UCSD-AML1 (cell line): ENCODE measurements around the gene TEDC1.
A peak's percentile ranks its signal among the peaks of the same experiment; 100 is the strongest.

Experiments used
- DNase-seq: peaks from one replicate; lab custom pipeline; 2025; ENCODE audit not compliant: unreplicated experiment; lab: John Stamatoyannopoulos, UW

The TEDC1 gene

DNA sequence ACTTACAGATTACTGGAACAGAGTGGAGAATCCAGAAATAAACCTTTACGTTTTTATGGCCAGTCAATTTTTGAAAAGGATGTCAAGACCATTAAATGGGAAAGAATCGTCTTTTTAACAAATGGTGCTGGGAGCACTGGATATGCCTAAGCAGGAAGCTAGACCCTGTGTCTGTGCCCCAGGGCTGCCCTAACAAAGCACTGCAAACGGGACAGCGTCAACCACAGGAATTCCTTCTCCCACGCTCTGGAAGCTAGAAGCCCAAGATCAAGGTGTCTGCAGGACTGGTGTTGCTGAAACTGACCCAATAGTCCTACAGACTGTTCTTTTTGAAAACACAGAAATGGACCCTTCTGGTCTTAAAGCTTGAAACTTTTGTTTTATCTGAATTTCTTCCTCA lies 26.1 kb downstream of the TEDC1 start:
- no peak for DNase-seq

DNA sequence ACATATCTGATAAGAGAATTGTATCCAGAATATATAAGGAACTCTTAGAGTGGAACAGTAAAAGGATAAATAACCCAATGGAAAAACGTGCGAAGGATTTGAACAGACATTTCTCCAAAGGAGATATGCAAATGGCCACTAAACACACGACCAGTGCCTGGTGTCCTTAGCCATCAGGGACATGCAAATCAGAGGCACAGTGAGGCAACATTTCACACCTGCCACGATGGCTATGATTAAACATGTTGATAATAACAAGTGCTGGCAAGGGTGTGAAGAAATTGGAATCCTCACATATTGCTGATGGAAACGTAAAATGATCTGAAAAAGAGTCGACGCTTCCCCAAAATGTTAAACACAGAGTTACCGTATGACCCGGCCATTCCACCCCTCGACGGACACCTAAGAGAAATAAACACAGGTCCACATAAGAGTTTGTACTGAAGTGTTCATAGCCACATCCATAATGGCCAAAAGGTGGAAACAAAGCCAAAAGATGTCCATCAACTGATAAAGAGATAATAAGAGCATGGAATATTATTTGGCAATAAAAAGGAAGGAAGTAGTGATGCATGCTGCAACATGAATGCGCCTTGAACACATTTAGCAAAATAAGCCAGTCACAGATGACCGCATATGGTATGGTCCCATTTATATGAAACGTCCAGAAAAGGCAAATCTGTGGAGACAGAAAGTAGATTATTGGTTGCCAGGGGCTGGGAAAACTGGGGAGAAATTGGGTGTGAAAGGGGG lies 29.1 kb downstream of the TEDC1 start:
- DNase-seq: no peak

DNA sequence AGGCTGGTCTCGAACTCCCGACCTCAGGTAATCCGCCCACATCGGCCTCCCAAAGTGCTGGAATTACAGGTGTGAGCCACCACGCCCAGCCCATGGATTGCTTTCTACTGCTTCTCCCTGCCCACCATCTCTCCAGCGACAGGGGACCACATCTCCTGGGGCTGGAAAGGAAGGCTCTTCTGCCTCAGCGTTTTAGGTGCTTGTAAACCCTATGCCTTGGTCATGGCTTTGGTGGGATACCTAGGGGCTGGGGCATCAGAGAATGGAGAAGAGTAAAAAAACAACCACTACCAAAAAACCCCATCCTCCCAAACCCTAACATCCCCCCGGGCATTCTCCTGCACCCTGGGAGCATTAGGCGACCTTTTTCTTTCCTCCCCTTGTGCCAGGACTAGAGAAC lies 34.3 kb downstream of the TEDC1 start:
- DNase-seq: no peak

DNA sequence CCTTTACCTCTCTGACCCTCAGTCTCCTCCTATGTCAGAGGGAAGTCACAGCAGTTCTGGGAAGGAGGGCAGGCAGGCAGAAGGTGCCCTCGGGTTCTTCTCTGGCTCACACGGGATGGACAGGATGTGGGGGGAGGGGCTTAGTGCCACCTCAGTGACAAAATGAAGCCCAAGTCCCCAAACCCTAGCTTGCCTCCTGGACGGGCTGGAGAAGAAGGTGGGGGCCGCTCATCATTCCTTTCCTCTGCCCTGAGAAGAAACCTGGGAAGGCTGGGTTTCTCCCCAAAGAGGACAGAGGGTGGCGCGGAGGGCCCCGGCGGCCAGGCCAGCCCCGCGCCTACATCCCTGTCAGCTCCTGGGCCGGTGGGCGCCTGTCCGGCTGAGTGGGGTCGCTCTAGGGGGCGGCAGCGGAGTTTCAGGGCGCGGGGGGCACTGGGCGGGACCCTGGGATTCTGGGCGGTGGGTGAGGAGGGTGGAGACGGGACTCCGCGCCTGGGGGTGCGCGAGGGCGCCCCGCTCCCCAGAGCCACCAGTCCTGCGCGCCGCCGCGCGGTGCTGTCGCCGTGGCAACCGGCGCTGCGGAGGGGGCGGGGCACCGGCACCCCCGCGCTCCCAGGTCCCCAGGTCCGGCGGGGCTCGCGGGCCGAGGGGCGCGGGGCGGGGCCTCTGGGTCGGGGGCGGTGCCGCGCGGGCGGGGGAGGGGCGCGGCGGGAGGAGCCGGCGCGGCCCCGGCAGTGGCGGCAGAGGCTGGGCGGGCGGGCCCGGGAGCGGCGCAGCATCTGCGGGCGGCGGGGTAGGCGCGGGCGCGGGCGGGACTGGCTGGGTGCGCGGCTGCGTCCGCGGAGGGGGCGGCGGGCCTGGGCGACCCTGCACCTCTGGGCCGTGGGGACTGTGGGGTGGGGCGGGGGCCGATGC lies 35.1 kb downstream of the TEDC1 start, which contains the start of gene TMEM121:
Gene TMEM121, plus strand, starts transcription at position 723 of the 915 bp plus-strand sequence. CDS start 2,252 bp downstream, outside the sequence.
- DNase-seq: no peak

DNA sequence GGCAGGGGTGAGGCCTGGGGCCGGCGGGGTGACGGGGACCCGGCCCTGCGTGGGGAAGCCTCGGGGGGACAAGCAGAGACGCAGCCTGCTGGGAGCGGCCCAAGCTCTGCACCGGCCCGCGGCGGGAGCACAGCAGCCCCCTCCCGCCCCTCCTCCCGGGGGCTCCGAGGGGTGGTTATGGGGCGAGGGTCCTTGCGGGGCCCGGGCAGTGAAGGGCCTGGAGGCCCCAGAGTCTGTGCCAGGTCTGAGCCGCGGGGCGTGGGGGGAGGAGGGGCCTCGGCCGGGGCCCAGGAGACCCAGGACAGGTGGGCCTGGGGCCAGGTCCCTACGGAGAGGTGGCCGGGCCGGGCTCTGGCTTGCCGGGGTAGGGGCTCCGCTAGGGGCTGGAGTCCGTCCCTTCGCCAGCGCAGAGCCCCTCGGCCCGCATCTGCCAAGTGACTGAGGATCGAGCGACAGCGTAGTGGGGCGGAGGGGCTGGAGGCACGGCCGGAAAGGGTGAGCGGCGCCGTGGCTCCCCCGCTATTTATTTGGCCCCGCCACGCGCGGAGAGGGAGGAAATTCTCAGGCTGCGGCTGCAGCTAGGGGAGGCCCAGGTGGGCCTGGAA lies 35.8 kb downstream of the TEDC1 start:
- DNase-seq: no peak

DNA sequence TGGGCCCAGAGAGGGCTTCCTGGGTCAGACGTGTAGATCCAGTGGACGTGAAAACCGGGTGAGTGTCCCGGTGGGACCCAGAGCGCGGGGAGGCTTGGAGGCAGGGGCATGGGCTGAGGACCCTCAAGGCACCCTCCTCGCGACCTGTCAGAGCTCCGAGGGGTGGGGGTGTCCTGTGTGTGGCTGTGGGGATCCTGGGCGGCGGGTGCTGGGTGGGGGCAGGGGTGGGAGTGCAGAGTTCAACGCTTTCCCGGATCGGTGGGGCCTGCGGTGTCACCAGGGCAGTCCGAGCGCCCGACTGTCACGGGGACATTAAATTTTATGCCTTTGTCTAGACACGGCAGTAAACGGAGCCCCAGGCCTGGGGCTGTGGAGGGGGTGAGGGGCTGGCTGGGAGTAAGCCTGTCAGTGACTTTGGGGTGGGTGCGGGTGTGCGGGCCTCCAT lies 36.4 kb downstream of the TEDC1 start:
- no peak for DNase-seq

DNA sequence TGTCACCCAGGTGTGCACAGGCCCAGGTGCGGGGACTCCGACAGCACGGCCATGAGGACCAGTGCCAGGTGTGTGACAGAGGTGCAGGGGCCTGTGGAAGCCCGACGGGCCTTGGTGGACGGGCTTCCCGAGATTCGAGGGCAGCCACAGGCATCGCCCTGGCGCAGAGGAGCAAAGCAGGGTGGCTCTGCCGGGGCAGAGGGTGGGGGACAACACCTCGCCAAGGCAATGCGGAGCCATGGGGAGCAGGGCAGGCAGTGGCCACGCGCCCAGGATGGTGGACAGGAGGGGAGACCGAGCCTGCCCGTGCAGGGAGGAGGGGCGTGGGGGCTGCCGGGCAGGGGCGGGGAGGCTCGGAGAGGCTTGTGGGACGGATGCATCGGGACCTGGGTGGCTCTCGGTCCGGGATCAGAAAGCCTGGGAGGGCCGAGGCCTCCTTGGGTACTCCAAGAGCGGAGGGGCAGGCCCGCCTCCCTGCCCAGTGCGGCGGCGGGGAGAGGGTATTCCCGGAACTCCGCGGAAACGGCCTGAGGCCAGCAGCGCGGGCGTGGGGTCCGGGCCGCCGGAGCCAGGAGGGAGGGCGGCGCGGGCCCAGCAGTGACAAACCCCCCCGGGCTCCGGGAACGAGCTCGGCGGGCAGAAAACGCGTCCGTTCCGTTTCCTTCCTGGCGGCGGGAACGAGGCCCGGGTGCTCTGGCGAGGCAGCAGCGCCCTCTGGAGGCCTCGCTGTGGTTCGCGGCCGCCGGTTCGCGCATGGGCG lies 37.0 kb downstream of the TEDC1 start:
- peak; percentile 79 for DNase-seq

DNA sequence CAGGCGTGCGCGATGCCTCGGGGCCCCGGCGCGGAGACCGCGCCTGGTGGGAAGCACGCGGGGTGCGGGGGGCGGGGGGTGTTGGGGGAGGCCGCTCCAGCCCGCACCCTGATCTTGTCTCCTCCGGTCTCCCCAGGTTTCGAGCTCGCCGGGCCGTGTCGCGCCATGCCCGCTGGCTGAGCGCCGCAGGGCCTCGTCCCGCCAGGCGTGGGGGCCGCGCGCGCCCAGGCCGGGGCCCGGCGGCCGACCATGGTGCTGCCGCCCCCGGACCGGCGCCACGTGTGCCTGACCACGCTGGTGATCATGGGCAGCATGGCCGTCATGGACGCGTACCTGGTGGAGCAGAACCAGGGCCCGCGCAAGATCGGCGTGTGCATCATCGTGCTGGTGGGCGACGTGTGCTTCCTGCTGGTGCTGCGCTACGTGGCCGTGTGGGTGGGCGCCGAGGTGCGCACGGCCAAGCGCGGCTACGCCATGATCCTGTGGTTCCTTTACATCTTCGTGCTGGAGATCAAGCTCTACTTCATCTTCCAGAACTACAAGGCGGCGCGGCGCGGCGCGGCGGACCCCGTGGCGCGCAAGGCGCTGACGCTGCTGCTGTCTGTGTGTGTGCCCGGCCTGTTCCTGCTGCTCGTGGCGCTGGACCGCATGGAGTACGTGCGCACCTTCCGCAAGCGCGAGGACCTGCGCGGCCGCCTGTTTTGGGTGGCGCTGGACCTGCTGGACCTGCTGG lies 37.7 kb downstream of the TEDC1 start:
- DNase-seq: no peak

DNA sequence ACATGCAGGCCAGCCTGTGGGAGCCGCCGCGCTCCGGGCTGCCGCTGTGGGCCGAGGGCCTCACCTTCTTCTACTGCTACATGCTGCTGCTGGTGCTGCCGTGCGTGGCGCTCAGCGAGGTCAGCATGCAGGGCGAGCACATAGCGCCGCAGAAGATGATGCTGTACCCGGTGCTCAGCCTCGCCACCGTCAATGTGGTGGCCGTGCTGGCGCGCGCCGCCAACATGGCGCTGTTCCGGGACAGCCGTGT lies 38.2 kb downstream of the TEDC1 start:
- no peak for DNase-seq

DNA sequence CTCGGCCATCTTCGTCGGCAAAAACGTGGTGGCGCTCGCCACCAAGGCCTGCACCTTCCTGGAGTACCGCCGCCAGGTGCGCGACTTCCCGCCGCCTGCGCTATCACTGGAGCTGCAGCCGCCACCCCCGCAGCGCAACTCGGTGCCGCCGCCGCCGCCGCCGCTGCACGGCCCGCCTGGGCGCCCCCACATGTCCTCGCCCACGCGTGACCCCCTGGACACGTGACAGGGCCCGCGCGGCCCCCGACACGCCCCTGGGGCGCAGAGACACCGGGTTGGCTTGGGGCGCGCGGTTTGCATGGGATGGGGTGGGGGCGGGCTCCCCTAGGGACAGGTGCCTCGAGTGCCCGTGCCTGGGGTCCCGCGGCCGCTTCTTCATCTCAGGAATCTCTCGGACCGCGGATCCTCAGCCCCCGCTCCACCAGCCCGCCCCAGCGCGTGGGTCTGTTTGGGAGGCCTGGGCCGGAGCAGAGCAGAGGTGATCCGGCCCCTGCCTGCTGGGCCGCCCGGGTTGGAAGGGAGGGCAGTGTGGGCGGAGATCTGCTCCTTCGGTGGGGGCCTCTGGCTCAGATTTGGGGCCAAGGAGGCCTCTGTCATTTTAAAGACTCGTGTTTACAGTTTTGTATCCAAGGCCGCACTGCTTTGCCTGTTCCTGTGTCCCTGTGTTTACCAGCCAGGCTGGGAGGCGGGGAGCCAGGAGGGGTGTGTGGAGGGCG lies 38.7 kb downstream of the TEDC1 start:
- DNase-seq: peak; percentile 26

DNA sequence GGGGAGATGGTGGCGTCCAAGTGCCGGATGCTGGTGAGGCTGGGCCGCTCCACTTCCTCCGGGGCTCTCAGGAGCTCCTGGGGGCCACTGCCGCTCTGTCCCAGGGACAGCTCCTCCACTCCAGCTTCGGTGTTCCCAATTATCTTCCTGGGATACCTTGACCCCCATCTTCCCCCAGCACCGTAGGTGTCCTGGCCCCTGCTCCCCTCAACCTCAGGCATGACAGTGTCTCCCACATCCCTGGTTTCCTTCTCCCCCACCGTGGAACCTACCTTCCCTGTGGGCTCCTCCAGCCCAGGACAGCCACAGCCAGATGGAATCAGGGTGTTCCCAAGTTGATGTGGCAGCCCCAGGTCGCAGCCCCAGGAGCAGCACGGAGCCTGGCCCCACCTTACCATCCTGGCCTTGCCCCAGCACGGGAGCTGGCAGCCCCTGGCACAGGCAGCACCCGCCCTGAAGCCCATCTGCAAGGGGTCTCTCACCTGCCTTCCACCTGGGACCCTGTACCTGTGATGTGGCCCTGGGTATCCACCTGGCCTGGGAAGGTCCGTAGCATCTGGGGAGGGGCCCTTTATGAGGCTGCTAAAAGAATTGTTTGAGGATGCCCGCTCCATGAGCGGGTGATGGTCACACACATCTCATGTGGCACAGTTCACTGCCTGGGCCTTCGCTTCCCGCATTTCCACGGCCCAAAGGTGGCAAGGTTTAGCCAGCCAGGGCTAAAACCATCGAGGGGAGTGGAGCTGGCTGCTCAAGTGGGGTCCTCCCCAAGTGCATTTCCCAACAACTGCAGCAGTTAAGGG lies 39.4 kb downstream of the TEDC1 start:
- DNase-seq: no peak

DNA sequence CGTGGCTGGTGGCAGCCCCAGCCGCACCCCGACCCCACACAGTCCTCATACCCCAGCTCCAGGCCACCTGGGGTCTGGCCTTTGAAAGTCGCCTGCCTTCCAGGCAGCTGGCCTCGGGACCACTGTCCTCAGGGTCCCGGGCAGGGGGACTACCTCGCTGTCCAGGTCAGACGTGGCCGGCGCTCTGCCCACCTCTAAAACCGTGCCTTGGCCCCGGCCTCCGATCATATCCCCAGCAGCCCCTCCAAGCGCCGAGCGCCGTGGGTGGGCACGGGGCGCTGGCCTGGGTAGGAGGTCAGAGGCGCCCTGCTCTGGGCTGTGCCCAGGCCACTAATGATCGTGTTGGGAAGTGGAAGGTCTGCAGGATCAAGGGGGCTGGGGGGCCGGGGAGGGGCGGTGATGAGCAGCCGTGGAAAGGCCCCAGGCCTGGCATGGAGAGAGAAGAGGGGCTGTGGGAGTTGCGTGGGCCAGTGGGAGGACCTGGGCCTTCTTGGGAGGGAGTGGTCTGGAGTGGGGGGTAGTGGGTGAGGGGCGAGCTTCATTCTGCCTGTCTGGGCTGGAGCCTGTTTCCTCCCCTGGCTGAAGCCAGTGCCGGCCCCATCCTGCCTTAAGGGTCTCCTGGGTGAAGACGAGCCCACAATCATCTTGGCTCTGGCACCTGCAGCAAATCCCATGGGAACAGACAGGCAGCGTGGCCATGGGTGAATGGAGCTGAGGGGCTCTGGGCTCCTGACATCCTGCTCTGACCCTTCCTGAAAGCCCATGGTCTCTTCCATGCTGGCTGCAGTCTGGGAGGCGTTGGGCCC lies 40.2 kb downstream of the TEDC1 start:
- no peak for DNase-seq

DNA sequence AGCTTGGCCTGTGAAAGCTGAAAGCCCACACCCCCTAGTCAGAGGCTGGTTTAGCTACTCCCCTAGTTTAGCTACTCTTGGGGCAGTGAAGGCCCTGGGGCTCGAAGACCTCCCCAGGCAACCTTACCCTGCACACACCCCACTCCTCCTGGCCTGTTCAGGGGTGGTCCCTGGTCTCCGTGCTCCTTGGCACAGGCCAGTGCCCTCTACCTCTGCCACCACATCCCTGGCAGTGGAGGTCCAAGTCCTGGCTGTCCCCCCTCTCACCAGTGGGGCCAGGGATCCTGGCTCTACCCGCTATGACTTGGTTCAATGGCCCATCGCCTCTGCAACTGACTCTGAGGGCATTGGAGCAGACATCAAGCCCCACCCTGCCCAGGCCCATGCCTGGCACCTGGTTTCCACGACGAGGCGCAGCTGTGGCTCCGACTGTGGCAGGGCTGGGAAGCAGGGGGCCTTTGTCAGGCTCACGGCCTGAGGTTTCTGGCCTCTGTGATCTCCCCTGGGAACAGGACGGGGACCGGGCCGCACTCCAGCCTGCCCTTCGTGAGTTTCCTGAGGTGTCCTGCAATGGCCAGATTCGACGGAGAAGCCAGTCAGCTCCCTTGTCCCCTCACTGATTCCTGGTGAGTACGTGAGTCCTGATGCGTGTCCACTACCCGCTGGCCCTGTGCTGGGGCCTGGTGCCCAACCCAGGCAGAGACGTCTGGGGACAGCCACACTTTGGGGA lies 41.0 kb downstream of the TEDC1 start:
- no peak for DNase-seq

DNA sequence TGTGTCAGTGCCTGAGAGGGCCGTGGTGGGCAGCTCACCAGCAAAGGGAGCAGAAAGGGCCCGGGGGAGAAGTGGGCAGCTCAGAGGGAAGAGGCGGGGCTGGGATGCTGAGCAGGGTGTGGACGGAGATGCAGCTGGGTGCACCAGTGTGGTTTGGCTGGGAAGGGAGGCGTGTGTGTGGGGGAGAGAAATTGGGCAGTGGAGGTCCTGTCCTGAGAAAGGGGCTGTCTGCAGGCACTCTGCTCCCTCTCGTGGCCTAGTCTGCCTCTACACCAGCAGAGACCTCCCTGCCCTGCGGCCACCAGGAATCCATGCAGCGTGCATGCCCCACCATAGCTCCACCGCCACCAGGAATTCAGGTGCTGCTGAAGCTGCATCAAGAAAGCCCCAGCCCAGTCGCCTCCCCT lies 41.7 kb downstream of the TEDC1 start:
- peak; percentile 40 for DNase-seq

DNA sequence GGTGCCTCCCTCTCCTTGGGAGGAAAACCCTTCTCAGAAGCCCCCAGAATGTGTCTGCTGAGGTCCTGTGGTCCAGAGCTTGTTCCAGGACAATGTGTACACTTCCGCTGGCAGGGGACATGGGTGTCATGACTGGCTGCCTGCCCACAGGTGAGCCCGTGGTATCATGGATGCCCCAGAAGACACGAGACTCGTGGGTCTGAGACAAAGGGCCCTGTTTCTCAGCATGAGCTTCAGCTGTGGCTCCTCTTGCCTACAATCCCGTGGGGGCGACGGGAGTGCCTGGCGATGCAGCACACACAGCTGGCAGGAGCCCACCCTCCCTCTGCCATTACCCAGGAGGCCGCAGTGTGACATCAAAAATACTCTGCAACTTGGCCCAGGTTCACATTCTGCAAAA lies 42.3 kb downstream of the TEDC1 start:
- DNase-seq: no peak

DNA sequence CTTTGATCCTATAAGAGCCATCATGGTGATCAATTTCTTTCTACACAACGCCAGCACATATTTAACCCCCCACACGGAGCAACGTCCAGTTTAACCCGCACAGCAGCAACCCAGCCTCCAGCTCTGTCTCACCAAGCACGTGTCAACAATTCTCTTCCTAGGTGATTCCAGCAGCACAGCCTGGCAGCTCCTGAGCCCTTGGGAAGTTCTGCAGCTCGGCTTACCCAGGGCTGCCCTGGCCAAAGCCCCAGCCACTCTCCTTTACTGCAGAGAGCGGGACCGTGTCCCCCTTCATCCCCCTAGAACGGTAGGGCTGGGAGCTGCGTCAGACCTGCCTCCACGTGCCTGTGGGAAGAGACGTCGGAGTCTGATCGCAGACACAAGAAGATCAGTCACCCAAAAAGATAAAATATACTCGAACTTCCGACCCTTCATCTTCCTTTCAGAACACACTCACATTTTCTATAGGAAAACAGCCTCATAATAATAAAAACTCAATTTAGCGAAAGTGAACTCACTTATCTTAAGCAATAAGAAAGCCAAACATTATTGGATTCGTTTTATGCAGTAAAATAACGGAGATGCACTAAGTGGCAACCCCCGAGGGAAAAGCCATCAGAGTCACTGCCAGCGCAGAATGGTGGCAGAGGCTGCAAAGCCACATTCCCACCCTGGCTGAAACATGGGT lies 42.9 kb downstream of the TEDC1 start:
- no peak for DNase-seq

DNA sequence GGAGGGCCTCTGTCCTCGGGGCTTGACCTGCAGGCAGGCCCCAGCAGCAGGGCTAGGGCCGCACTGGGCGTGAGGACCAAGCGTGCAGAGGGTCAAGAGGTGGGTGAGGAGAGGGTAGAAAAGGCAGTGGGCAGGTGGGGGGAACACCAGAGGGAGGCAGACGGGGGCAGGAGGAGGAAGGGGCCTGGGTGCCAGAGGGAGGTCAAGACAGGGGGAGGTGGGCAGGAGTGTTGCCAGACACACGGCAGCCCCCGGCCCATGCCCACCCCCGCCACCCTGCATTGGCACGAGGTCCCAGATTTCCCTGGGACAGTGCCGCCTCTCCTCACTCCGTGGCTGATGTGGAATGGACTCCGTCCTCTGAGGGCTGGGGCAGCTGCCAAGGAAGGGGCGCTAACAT lies 43.5 kb downstream of the TEDC1 start:
- DNase-seq: no peak
